ELR (cell line): ENCODE data around the gene TAGLN.
"Not testable (repeated sequence)": the region's sequence is repeated elsewhere in the genome, so short reads cannot be mapped to it uniquely, and the experiment has no call there.

Experiments used
- DNase-seq: peaks from one replicate; pipeline ENCODE4 v3.0.0-alpha.2; 2015; ENCODE audit warnings: low read depth

Gene TAGLN

DNA sequence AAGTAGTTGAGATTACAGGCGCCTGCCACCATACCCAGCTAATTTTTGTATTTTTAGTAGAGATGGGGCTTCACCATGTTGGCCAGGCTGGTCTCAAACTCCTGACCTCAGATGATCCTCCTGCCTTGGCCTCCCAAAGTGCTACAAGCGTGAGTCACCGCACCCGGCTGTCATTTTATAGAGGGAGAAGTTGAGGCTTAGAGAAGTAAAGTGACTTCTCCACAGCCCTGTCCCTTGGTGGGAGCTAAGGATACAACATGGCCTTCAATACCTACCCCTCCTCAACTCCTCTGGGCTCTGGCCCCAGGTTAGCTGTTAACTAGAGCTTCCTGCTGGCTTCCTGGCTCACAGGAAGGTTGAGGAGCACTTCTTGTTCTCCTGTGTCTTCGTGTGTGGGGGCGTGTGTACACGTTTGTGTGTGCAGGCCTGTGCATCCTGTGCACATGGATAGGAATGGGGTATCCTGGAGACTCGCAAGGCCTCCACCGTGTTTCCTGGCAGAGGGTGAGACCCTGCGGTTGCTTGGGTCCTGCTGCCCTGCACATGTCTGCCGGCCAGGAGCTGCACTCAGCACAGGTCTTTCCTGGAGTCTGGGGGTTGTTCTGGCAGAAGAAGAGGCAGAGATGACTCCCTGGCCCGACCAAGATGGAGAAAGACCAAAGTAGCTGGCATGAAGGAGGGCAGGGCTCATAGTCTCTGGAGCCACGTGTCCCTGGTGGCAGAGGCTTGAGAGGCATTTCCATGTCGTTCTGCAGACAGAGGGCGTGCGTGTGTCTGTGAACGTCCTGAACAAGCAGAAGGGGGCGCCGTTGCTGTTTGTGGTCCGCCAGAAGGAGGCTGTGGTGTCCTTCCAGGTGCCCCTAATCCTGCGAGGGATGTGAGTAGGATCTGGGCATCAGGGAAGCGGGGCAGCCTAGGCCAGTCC is 18.2 kb upstream of the TAGLN start:
- peak; percentile 75 for DNase-seq

DNA sequence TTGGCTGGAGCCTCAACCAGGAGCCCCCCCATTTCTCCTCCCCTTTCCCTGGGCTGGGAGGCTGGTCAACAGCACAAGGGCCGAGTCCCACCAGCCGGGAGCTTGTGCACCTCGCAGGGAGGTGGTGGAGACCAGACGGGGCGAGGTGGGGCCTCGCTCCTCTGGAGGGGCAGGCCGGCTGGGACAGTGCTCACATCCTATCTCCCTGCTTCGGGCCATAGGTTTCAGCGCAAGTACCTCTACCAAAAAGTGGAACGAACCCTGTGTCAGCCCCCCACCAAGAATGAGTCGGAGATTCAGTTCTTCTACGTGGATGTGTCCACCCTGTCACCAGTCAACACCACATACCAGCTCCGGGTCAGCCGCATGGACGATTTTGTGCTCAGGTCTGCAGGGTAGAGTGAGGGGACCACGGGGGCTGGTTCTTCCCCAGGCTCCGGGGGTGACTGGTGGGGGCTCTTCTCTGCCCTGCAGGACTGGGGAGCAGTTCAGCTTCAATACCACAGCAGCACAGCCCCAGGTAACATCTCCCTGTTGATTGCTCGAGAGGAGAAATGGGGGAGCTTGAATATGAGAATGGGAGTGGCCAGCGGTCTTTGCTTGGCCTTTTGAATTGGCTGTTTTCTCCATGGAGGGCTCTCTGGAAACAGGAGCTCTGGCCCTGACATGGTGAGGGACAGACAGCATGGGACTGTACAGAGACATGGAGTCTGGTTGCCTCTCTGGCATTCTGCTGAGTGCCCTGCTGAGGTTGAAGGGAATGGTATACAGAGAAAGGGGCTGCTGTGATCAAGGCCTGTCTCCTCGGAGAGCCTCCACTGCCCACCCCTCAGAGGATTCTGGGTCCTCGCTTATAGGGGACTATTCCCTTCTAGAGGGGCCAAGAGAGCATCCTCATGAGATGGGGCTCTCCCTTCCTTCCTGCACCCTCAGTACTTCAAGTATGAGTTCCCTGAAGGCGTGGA is 17.3 kb upstream of the TAGLN start:
- DNase-seq = no peak

DNA sequence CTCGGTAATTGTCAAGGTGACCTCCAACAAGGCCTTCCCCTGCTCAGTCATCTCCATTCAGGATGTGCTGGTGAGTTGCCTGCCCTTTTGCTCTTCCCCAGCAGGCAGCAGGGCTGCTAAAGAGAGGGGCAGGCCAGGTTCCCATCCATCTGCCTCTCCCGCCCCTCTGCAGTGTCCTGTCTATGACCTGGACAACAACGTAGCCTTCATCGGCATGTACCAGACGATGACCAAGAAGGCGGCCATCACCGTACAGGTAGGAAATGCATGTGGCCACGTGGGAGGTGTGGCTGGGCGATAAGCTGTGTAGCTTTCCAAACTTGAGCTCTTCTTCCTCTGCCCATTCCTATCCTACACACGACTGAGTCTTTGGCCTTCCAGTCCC is 16.6 kb upstream of the TAGLN start:
- no peak for DNase-seq

DNA sequence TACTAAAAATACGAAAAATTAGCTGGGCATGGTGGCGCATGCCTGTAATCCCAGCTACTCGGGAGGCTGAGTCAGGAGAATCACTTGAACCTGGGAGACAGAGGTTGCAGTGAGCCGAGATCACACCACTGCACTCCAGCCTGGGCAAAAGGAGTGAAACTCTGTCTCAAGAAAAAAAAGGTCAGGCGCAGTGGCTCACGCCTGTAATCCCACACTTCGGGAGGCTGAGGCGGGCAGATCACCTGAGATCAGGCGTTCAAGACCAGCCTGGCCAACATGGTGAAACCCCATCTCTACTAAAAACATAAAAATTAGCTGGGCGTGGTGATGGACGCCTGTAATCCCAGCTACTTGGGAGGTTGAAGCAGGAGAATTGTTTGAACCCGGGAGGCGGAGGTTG is 16.0 kb upstream of the TAGLN start:
- not testable (repeated sequence) for DNase-seq

DNA sequence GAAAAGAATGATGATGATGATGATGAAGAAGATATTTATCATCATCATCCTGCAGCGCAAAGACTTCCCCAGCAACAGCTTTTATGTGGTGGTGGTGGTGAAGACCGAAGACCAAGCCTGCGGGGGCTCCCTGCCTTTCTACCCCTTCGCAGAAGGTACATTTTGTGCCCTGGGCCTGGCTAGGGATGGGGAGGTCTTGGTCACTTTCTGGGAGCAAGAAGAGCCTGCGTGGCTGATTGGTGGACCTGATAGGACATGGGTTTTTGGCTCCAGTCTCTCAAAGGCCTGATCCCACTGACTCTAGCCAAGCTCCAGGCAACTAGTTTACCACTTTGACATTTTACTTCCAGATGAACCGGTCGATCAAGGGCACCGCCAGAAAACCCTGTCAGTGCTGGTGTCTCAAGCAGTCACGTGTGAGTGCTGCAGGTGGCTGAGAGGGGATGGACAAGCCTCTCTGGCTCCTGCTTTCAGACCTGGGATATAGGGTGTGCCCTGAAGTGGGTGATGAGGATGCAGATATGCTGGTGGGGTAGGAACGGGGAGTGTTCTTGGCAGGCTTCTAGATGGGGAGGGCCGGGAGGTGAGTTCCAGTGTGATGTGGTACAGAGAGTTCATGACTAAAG is 15.3 kb upstream of the TAGLN start:
- DNase-seq = no peak

DNA sequence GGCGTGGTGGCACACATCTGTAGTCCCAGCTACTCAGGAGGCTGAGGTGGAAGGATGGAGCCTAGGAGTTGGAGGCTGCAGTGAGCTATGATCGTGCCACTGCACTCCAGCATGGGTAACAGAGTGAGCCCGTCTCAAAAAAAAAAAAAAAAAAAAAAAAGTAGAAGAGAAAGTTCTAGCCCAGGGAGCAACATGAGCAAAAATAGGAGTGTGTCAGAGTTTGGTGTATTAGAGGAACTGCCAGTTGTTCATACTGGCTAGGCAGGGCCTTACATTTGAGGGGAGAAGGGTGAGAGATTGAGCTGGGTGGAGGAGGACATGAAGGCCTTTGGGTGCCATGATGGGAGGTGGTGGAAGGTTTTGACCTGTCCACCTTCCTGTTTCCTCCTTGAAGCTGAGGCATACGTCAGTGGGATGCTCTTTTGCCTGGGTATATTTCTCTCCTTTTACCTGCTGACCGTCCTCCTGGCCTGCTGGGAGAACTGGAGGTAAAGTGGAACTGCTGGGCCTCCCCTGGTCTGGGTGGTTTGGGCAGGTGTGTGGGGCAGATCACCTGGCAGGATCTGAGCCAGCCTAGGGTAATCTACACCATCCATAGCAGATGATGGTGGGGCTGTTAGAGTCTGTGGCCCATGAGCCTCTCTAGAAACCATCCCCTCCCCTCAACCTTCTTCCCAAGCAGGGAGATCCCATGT is 13.3 kb upstream of the TAGLN start:
- no peak for DNase-seq

DNA sequence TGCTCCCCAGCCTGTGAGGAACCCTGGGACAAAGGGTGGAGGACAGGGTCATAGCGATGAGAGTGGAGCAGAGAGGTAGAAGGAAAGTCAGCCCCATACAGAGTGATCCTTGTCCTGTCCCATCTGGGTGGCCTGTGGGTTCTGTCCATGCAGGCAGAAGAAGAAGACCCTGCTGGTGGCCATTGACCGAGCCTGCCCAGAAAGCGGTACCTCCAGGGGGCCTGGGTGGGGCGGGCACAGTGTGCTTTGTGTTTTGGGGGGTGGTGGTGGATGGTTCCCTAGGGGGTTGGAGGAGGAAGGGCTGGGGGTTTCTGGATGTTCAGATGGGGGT is 12.8 kb upstream of the TAGLN start:
- DNase-seq = no peak

DNA sequence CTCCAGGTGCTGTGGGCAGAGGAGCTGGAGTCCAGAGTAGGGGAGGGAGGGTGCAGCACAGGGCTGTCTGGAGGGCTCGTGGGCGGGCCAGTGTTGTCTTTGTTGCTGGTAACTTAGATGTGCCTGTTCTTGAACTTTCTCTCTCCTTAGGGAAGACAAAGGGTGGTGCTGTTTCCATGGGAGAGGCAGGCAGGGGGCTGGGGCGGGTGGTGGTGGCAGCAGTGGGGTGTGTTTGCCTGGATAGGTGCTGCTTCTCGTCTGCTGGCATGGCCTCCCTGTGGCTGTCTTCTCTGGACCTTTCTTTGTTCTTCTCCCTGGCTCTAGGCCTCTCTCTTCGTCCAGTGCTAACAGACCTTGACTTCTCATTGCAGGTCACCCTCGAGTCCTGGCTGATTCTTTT is 12.2 kb upstream of the TAGLN start:
- no peak for DNase-seq

DNA sequence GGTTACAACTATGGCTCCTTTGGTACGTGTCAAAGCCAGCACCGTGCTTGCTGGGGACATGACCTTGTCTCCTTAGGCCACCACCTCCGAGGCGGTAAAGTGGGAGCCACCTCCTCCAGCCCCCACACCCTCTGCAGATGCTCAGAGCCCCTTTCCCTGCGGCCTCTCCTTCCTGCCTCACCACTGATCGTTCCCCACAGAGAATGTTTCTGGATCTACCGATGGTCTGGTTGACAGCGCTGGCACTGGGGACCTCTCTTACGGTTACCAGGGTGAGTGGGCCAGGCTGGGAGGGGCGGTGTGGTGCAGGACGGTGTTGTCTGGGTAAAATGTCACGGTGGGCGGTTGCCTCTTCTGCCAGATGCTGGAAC is 11.8 kb upstream of the TAGLN start:
- DNase-seq = no peak

DNA sequence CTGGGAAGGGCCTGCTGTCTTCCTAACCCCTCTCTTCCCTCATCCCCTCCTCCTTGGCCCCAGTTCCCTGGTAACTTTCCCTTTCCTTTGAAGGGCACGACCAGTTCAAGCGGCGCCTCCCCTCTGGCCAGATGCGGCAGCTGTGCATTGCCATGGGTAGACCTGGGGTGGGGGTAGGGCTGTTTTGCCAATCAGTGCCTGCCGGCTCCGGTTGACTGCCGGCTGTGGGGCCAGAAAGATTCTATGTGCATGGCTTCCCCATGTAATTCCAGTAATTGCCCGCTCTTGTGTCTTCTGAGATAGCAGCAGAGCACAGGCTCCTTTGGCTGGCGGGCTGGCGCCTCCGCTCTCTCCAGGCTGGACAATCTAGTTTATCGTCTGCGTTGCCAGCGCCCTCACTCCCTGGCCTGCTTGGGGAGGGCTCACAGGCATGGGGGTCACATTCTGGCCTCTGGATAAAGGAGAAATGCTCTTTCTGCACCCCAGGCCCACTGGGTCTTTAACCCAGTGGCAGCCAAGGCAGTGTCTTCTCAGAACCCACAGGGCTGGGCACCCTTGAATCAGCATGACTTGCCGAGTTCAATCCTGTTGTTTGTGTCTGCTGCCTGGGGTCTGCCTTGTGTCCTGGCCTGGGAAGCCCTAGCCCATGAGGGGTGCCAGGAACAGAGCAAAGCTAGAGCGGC is 11.2 kb upstream of the TAGLN start:
- no peak for DNase-seq

DNA sequence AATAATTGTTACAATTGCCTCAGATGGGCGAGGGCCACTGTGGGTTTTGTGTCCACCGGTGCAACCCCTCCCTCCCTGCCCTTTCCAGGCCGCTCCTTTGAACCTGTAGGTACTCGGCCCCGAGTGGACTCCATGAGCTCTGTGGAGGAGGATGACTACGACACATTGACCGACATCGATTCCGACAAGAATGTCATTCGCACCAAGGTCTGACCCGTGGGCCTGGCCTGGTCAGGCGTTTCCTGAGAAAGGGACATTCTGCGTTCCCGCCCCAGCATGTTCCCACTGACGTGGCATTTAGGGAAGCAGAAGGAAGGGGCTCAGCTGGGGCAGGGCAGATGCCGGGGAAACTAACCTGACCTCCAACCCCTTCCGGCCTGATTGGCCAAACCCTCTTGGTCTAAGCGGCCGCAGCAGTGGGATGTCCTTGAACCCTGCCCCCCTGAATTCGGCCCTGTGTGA is 10.5 kb upstream of the TAGLN start:
- no peak for DNase-seq

DNA sequence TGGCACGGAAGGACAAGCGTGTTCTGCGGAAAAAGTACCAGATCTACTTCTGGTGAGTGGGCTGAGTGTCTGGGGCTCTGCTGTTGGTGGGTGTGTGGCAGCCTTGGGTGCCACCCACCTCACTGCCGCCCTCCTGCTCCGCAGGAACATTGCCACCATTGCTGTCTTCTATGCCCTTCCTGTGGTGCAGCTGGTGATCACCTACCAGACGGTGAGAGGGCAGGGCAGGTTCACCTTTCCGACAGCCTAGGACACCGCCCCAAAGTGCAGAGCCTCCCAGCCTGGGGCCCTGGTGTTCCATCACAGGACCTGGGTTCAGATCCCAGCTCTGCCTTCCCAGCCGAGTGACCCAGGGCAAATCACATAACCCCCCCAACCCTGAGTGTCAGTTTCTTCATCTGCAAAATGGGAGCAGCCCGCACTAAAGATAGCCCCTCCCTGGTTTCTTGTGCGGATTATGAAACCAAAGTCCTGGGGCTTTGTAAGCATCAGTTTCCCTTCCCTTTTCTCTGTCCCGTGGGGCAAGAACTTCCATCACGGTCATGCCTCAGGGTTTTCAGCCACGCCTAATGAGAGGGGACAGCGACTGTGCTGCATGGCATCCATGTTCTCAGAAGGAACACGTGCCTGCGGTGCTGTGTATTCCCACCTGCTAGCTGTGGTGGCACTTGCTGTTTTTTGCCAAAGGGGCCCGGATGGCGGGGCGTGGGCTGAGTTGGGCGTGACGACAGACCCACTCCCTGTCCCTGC is 9.8 kb upstream of the TAGLN start:
- DNase-seq = no peak

DNA sequence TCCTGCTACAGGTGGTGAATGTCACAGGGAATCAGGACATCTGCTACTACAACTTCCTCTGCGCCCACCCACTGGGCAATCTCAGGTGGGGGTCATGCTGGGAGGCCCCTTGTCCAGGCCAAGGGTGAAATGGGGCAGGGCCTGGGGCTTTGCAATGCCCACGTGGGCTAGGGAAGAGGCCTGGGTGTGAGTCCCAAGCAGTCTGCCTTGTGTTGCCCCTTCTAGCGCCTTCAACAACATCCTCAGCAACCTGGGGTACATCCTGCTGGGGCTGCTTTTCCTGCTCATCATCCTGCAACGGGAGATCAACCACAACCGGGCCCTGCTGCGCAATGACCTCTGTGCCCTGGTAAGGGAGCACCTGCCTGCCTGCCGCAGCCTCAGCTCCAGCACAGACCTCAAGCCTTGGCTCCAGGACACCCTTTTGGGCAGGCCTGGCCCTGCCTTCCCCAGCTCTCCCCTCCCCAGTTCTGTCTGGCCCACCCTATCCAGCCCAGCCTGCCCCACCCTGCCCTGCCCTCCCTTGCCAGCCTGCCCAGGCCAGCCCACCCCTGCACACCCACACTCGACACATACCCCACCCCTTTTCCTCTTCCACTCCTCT is 9.1 kb upstream of the TAGLN start:
- no peak for DNase-seq

DNA sequence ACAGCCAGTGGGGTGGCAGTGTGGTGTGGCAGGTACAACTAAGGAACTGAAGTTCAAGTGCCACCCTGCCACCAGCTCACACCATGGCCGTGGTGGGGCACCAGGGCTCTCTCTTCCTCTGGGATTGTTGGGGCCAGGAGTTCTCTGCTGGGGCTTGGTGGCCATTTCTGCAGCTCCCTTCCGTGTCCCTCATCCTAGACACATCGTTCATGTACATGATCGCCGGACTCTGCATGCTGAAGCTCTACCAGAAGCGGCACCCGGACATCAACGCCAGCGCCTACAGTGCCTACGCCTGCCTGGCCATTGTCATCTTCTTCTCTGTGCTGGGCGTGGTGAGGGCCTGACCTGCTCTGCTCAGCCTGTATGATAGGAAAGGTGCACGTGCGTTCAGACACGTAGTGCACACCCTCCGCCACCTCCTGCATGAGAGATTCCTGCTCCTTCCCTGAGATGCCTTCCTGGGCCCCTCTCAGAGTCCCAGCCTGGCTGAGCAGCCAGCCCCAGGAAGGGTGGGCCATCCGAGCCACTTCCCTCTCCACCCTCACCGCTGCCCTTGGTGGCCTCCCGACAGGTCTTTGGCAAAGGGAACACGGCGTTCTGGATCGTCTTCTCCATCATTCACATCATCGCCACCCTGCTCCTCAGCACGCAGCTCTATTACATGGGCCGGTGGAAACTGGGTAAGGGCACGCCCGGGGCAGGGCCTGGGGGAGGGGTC is 7.3 kb upstream of the TAGLN start:
- DNase-seq = no peak

DNA sequence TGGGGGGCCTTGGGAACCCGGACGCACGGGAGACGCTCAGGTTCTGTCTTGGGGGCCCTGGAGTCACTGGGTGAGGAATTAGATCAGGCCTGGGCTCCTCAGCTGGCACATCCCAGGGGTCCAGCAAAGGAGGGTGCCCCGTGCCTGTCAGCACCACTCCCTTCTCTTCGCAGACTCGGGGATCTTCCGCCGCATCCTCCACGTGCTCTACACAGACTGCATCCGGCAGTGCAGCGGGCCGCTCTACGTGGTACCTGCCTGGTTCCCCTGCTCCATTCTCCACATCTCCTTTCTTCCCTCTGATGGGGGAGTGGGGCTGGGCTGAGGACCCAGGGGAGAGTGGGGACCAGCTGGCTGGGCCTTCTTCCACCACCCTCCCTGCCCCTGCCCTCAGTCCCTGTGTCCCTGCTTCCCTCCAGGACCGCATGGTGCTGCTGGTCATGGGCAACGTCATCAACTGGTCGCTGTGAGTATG is 6.7 kb upstream of the TAGLN start:
- DNase-seq = no peak

DNA sequence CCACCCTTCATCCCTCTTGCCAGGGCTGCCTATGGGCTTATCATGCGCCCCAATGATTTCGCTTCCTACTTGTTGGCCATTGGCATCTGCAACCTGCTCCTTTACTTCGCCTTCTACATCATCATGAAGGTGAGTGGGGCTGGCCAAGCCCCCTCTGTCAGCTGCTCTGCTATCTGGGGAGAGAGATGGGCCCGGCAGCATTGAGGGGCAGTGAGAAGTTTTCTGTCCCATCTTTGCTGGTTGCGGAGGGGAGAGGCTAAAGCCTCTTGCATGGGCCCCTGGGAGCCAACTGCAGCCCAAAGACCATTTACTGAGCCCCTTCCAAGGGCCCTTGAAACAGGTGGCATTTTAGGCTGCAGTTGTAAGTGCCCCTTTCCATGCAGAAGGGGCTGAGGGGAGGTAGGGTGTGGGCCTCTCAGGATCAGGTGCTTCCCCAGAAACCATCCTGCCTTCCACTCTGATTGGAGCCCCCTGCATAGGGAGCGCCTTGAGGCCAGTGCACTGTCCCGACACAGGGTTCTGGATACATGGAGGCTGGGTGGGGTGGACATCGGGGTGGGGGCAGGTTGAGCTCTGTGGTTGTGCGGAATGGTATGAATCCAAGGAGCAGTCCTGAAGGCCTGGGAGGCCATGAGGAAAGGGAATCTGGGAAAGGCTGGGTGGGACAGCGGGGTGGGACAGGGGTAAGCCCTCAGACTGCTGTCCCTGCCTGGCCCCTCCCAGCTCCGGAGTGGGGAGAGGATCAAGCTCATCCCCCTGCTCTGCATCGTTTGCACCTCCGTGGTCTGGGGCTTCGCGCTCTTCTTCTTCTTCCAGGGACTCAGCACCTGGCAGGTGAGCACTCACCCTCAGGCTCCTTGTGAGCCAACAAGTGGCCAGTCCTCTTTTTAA is 5.8 kb upstream of the TAGLN start:
- DNase-seq = no peak

DNA sequence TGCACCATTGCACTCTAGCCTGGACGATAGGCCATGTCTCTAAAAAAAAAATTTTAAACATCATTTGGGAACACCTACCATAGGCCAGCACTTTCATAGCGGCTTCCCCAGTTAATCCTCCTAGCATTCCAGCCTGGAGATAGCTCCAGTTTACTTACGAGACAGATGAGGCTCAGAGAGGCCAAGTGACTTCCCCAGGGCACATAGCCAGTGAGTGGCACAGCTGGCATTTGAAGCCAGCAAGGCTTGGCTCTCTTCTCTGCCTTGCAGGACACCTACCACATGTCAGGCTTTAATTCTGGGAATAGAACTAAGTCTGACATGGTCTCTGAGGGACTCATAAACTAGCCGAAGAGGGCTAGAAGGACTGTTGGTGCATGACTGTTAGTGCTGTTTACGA is 4.9 kb upstream of the TAGLN start:
- DNase-seq = no peak

DNA sequence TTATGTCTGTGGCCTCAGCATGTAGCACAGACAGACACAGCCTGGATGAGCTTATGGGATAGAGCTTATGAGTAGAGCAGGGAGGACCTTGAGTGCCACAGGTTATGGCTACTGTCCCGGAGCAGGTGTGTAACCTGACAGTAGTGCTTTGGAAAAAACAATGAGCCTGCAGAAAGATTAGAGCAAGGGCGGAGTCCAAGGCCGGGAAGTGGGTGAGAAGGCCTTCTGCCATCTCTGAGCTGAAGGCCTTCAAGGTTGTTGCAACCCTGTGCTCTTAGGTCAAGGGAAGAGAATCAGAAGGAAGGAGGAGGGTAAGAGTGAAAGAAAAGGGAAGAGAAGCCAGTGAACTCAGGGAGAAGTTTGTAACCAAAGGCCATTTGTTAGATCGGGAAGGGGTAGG is 3.9 kb upstream of the TAGLN start:
- DNase-seq = no peak
